ENCODE data around the gene XXYLT1. TPM values are rescaled to one million over a fixed set of nuclear protein-coding genes. Genes with fewer than 3 reads are reported as not detected.

XXYLT1 gene
- total RNA-seq: 10 to 100 TPM; 14.1 to 23.7 (median 15.4) TPM

GRCh38 chr3:195270817-195271409 lies at the start of gene XXYLT1:
Gene XXYLT1, minus strand, starts transcription at chr3:195271159. Its CDS starts 101 bp downstream, at chr3:195271058.
- Histone ChIP-seq H3K4me1 (peaks cover 19 to 32% (median 25%) of the 10 kb centered on the region in 3 donors), H3K27ac (peak within 1 kb of the TSS; percentile 82 to 95 (median 86)), H3K27me3 (no peaks in the 10 kb centered on the region), H3K4me3 (peak within 1 kb of the TSS; percentile 56 to 90 (median 76)), H3K9me3 (no peaks in the 10 kb centered on the region), H3K36me3 (peaks cover 0 to 15% (median 0%) of the 10 kb centered on the region in 3 donors)
- intact Hi-C loops (cut with DNase I): loop anchor here (2.0 kb wide), 1 partner anchor 248 kb away; no protein-coding TSS in a partner anchor
- DNase-seq: peak; percentile 39
- WGBS, 2 donors: 0% methylated on average over 4 of the region's 75 CpGs; no CpG with 5 or more reads in 1 of the 2 donors
- TF ChIP-seq POLR2A (IDR thresholded peaks at IDR 0.05) (peak in 3 of 4 donors; percentile 6 to 36 (median 27)), CTCF (IDR thresholded peaks at IDR 0.05) (peak; percentile 40 to 80 (median 58))

GRCh38 chr3:195319060-195319459 lies 48.1 kb upstream of the XXYLT1 start:
- Histone ChIP-seq H3K4me1 (no peaks in the 10 kb centered on the region), H3K9me3 (no peaks in the 10 kb centered on the region), H3K27ac (no peak overlapping the region), H3K36me3 (peaks cover 0 to 54% (median 0%) of the 10 kb centered on the region in 3 donors), H3K27me3 (no peaks in the 10 kb centered on the region), H3K4me3 (no peak overlapping the region)
- no peak for DNase-seq
- intact Hi-C loops (cut with DNase I): no loop called here
- TF ChIP-seq CTCF (IDR thresholded peaks at IDR 0.05) (no peak), POLR2A (IDR thresholded peaks at IDR 0.05) (no peak)
- WGBS, 2 donors: 88 to 100% methylated on average over 4 of the region's 5 CpGs

GRCh38 chr3:195312714-195313113 lies 41.8 kb upstream of the XXYLT1 start:
- H3K4me3 ChIP-seq: no peak overlapping the region
- DNase-seq: no peak
- H3K9me3 ChIP-seq: no peaks in the 10 kb centered on the region
- no peaks in the 10 kb centered on the region for H3K4me1 ChIP-seq
- H3K27ac ChIP-seq: no peak overlapping the region
- 68 to 70% methylated on average over 6 of the region's 6 CpGs for WGBS, 2 donors
- H3K27me3 ChIP-seq: no peaks in the 10 kb centered on the region
- H3K36me3 ChIP-seq: peaks cover 0 to 35% (median 0%) of the 10 kb centered on the region in 3 donors
- intact Hi-C loops (cut with DNase I): no loop called here
- no peak for TF ChIP-seq CTCF (IDR thresholded peaks at IDR 0.05)
- no peak for TF ChIP-seq POLR2A (IDR thresholded peaks at IDR 0.05)

GRCh38 chr3:195307711-195308110 lies 36.8 kb upstream of the XXYLT1 start:
- Histone ChIP-seq H3K4me3 (no peak overlapping the region), H3K27ac (no peak overlapping the region), H3K4me1 (peaks cover 0 to 3% (median 0%) of the 10 kb centered on the region in 3 donors), H3K27me3 (no peaks in the 10 kb centered on the region), H3K9me3 (no peaks in the 10 kb centered on the region), H3K36me3 (peaks cover 0 to 59% (median 0%) of the 10 kb centered on the region in 3 donors)
- DNase-seq: no peak
- intact Hi-C loops (cut with DNase I): no loop called here
- no peak for TF ChIP-seq CTCF (IDR thresholded peaks at IDR 0.05)
- TF ChIP-seq POLR2A (IDR thresholded peaks at IDR 0.05): no peak

- WGBS, 2 donors: 43 to 63% methylated on average over 4 of the region's 4 CpGs
- Histone ChIP-seq H3K9me3 (no peaks in the 10 kb centered on the region), H3K4me1 (peaks cover 0 to 3% (median 0%) of the 10 kb centered on the region in 3 donors), H3K4me3 (no peak overlapping the region), H3K36me3 (peaks cover 0 to 62% (median 0%) of the 10 kb centered on the region in 3 donors), H3K27me3 (no peaks in the 10 kb centered on the region), H3K27ac (no peak overlapping the region)
- no peak for DNase-seq
- intact Hi-C loops (cut with DNase I): no loop called here
- TF ChIP-seq POLR2A (IDR thresholded peaks at IDR 0.05) (no peak), CTCF (IDR thresholded peaks at IDR 0.05) (no peak)
These were observed 35.4 kb upstream of the XXYLT1 start for GRCh38 chr3:195306369-195306768.
